HG02938 (cell line): ENCODE data around the gene C1GALT1C1.

Experiments
- ATAC-seq: cut with Tn5 transposase; IDR thresholded peaks from one replicate; pipeline ENCODE4 v1.9.1; 2021; ENCODE audit warnings: mild to moderate bottlenecking, moderate library complexity; ENCODE audit not compliant: unreplicated experiment

The C1GALT1C1 gene

GRCh38 chrX:120585702-120586101, 44.2 kb downstream of the C1GALT1C1 start:
- no peak for ATAC-seq
